GM23248 (cell line): ENCODE measurements around the gene NLGN4X. TPM values are rescaled to one million over a fixed set of nuclear protein-coding genes. Genes with fewer than 3 reads are reported as not detected.

Experiments
- DNase-seq: peaks from one replicate; pipeline ENCODE4 v3.0.0-alpha.2; 2015
- H2AFZ ChIP-seq: fragments of 200-600 bp; sonication (generic); 2 replicates; pipeline ENCODE4 v1.6.1; 2016; ENCODE audit warnings: antibody characterized with exemption
- H3F3A ChIP-seq: fragments of 200-600 bp; sonication (generic); 2 replicates; pipeline ENCODE4 v1.6.1; 2016; ENCODE audit warnings: mild to moderate bottlenecking, antibody characterized with exemption, mixed run types; ENCODE audit not compliant: insufficient read depth
- H3K27ac ChIP-seq: fragments of 200-600 bp; sonication (generic); 2 replicates; pipeline ENCODE4 v1.5.1; 2016; ENCODE audit warnings: mild to moderate bottlenecking
- H3K27me3 ChIP-seq: fragments of 200-600 bp; sonication (generic); replicated peaks from 2 replicates; pipeline ENCODE4 v1.6.1; 2016; ENCODE audit warnings: mild to moderate bottlenecking; ENCODE audit not compliant: insufficient read depth
- H3K36me3 ChIP-seq: fragments of 200-600 bp; sonication (generic); 2 replicates; pipeline ENCODE4 v1.6.1; 2016; ENCODE audit warnings: low read depth, mild to moderate bottlenecking
- H3K4me1 ChIP-seq: fragments of 200-600 bp; sonication (generic); 2 replicates; pipeline ENCODE4 v1.6.1; 2016; ENCODE audit warnings: mild to moderate bottlenecking; ENCODE audit not compliant: insufficient read depth
- H3K4me2 ChIP-seq: fragments of 200-600 bp; sonication (generic); one replicate; pipeline ENCODE4 v1.6.1; 2016; ENCODE audit warnings: mild to moderate bottlenecking; ENCODE audit not compliant: unreplicated experiment
- H3K4me3 ChIP-seq: fragments of 200-600 bp; sonication (generic); 2 replicates; pipeline ENCODE4 v1.5.1; 2016; ENCODE audit warnings: mild to moderate bottlenecking
- H3K79me2 ChIP-seq: fragments of 200-600 bp; sonication (generic); 2 replicates; pipeline ENCODE4 v1.6.1; 2016; ENCODE audit warnings: mild to moderate bottlenecking; ENCODE audit not compliant: insufficient read depth
- H3K9ac ChIP-seq: fragments of 200-600 bp; sonication (generic); 2 replicates; pipeline ENCODE4 v1.6.1; 2016; ENCODE audit warnings: mild to moderate bottlenecking
- H3K9me2 ChIP-seq: fragments of 200-600 bp; sonication (generic); 2 replicates; pipeline ENCODE4 v1.6.1; 2016; ENCODE audit warnings: mixed run types, mild to moderate bottlenecking, moderate library complexity; ENCODE audit not compliant: insufficient read depth
- H3K9me3 ChIP-seq: fragments of 200-600 bp; sonication (generic); one replicate; pipeline ENCODE4 v1.6.1; 2017; ENCODE audit warnings: low read depth
- H4K20me1 ChIP-seq: fragments of 200-600 bp; sonication (generic); 2 replicates; pipeline ENCODE4 v1.6.0; 2016; ENCODE audit not compliant: insufficient read depth
- EZH2 ChIP-seq: fragments of 200-600 bp; sonication (generic); IDR thresholded peaks from 2 replicates; pipeline ENCODE4 v1.6.1; 2018; ENCODE audit warnings: antibody characterized with exemption, mild to moderate bottlenecking; ENCODE audit not compliant: insufficient read depth, poor library complexity, severe bottlenecking
- EZH2phosphoT487 ChIP-seq: fragments of 200-600 bp; sonication (generic); IDR thresholded peaks from 2 replicates; pipeline ENCODE4 v1.6.1; 2018; ENCODE audit warnings: antibody characterized with exemption, moderate library complexity, mild to moderate bottlenecking, low read depth; ENCODE audit not compliant: insufficient read depth
- WGBS, 2 experiments: methylation state at CpG; one replicate each; pipeline ENCODE4 v1.1.6; 2015 to 2017; ENCODE audit warnings: low lambda C conversion rate in 2 of 2, low coverage in 1 of 2; ENCODE audit errors: missing lambda C conversion rate in 2 of 2; 5-methylcytosine and 5-hydroxymethylcytosine counted together
- in situ Hi-C: fragments of 300-500 bp; cut with MboI; formaldehyde crosslinking; loops from 2 replicates; pipeline ENCODE4 v1.15.0; 2020
- polyA plus RNA-seq: library from polyadenylated mRNA; unstranded; fragments of >200 nt; fragmentation: Nextera tagmentation; extraction: Ambion mirVana; gene quantifications from 2 replicates; pipeline ENCODE4 v1.2.1, GENCODE V29; 2016
- total RNA-seq: library from RNA; depleted of rRNA; stranded (reverse); fragments of >200 nt; shearing (Covaris generic); gene quantifications from 2 replicates; pipeline ENCODE4 v1.2.3, GENCODE V29; 2014

Gene NLGN4X
- total and polyA plus RNA-seq, 2 experiments from 2014 or later = not detected

- Histone ChIP-seq H3K9ac (no peak overlapping the region), H3K27ac (no peak overlapping the region), H3K27me3 (no peaks in the 10 kb centered on the region), H3K4me1 (no peaks in the 10 kb centered on the region), H4K20me1 (no peaks in the 10 kb centered on the region), H3F3A (no peaks in the 10 kb centered on the region), H3K9me2 (no peaks in the 10 kb centered on the region), H3K79me2 (no peaks in the 10 kb centered on the region), H3K36me3 (no peaks in the 10 kb centered on the region), H2AFZ (no peak overlapping the region), H3K9me3 (no peaks in the 10 kb centered on the region), H3K4me2 (no peak overlapping the region), H3K4me3 (no peak overlapping the region)
- no peak for DNase-seq
- no peak for TF ChIP-seq EZH2phosphoT487
- no peak for TF ChIP-seq EZH2
- in situ Hi-C loops = no loop called here
- 31% methylated on average over 3 of the region's 3 CpGs; no CpG with 5 or more reads in 1 of the 2 experiments for WGBS, 2 experiments
These were observed 52.8 kb downstream of the NLGN4X start for GRCh38 chrX:6175914-6176313.

GRCh38 chrX:6170424-6170823 is 58.2 kb downstream of the NLGN4X start:
- TF ChIP-seq EZH2 (no peak), EZH2phosphoT487 (no peak)
- H3K9me2 ChIP-seq = no peaks in the 10 kb centered on the region

GRCh38 chrX:6169407-6169806 is 59.3 kb downstream of the NLGN4X start:
- TF ChIP-seq EZH2phosphoT487 (no peak), EZH2 (no peak)
- Histone ChIP-seq H3K9me2 (no peaks in the 10 kb centered on the region), H3K27me3 (no peaks in the 10 kb centered on the region), H3K9ac (no peak overlapping the region), H3K27ac (no peak overlapping the region), H3K4me1 (no peaks in the 10 kb centered on the region), H3K79me2 (no peaks in the 10 kb centered on the region), H3F3A (no peaks in the 10 kb centered on the region), H3K4me2 (no peak overlapping the region), H2AFZ (no peak overlapping the region), H3K36me3 (no peaks in the 10 kb centered on the region), H4K20me1 (no peaks in the 10 kb centered on the region), H3K4me3 (no peak overlapping the region), H3K9me3 (no peaks in the 10 kb centered on the region)
- in situ Hi-C loops = no loop called here
- DNase-seq = no peak
- WGBS, 2 experiments = 8 to 24% methylated on average over 7 to 8 of the region's 8 CpGs

More at GRCh38 chrX:6170424-6170823, 58.2 kb downstream of the NLGN4X start:
- in situ Hi-C loops = no loop called here
- Histone ChIP-seq H2AFZ (no peak overlapping the region), H3F3A (no peaks in the 10 kb centered on the region), H3K36me3 (no peaks in the 10 kb centered on the region), H3K4me2 (no peak overlapping the region), H3K4me3 (no peak overlapping the region), H3K9me3 (no peaks in the 10 kb centered on the region), H3K4me1 (no peaks in the 10 kb centered on the region), H3K27me3 (no peaks in the 10 kb centered on the region), H4K20me1 (no peaks in the 10 kb centered on the region), H3K9ac (no peak overlapping the region), H3K27ac (no peak overlapping the region), H3K79me2 (no peaks in the 10 kb centered on the region)
- DNase-seq = no peak

- Histone ChIP-seq H3K36me3 (no peaks in the 10 kb centered on the region), H3K4me1 (no peaks in the 10 kb centered on the region), H3K27ac (no peak overlapping the region), H2AFZ (no peak overlapping the region), H3K4me2 (no peak overlapping the region), H4K20me1 (no peaks in the 10 kb centered on the region), H3F3A (no peaks in the 10 kb centered on the region), H3K4me3 (no peak overlapping the region), H3K79me2 (no peaks in the 10 kb centered on the region), H3K9me2 (no peaks in the 10 kb centered on the region), H3K27me3 (no peaks in the 10 kb centered on the region), H3K9me3 (no peaks in the 10 kb centered on the region), H3K9ac (no peak overlapping the region)
- 0% methylated on average over 1 of the region's 1 CpG for WGBS, 2 experiments
- in situ Hi-C loops = no loop called here
- DNase-seq = no peak
- TF ChIP-seq EZH2 (no peak), EZH2phosphoT487 (no peak)
These were observed 64.9 kb downstream of the NLGN4X start for GRCh38 chrX:6163721-6164120.

GRCh38 chrX:6159468-6159867 is 69.2 kb downstream of the NLGN4X start:
- Histone ChIP-seq H3K27ac (no peak overlapping the region), H3K4me1 (no peaks in the 10 kb centered on the region), H4K20me1 (no peaks in the 10 kb centered on the region), H3K9ac (no peak overlapping the region), H3K27me3 (no peaks in the 10 kb centered on the region), H3K79me2 (no peaks in the 10 kb centered on the region), H2AFZ (no peak overlapping the region), H3K9me2 (no peaks in the 10 kb centered on the region), H3F3A (no peaks in the 10 kb centered on the region), H3K9me3 (no peaks in the 10 kb centered on the region), H3K36me3 (no peaks in the 10 kb centered on the region), H3K4me2 (no peak overlapping the region), H3K4me3 (no peak overlapping the region)
- no peak for TF ChIP-seq EZH2phosphoT487
- TF ChIP-seq EZH2 = no peak
- in situ Hi-C loops = no loop called here
- 15 to 16% methylated on average over 4 to 5 of the region's 5 CpGs for WGBS, 2 experiments
- no peak for DNase-seq
